Stimulated activated memory B cell treated with anti-CD40 and anti-IgM and Interleukin-4, amounts not matched to agents 10 μg/mL and 1 μg/mL and 100 μg/mL, for 72 hours (primary cell): Measurements from ENCODE around the gene BAMBI.

Experiments
- ATAC-seq: fragments of 150-1000 bp; cut with Tn5 transposase; 2 replicates; pipeline ENCODE4 v1.10.0; 2021
- H3K27ac Mint-ChIP-seq: one replicate; pipeline ENCODE4 v1.8.0; 2022; ENCODE audit warnings: mild to moderate bottlenecking, mixed read lengths
- H3K27me3 Mint-ChIP-seq: one replicate; pipeline ENCODE4 v1.8.0; 2022; ENCODE audit warnings: mixed read lengths
- H3K36me3 Mint-ChIP-seq: one replicate; pipeline ENCODE4 v1.8.0; 2022; ENCODE audit warnings: mixed read lengths
- H3K4me1 Mint-ChIP-seq: one replicate; pipeline ENCODE4 v1.8.0; 2022; ENCODE audit warnings: mixed read lengths
- H3K4me3 Mint-ChIP-seq: one replicate; pipeline ENCODE4 v1.8.0; 2022; ENCODE audit warnings: mild to moderate bottlenecking, moderate library complexity, mixed read lengths
- H3K9me3 Mint-ChIP-seq: one replicate; pipeline ENCODE4 v1.8.0; 2022; ENCODE audit warnings: mixed read lengths

Gene BAMBI

GRCh38 chr10:28666751-28667467, 10.4 kb upstream of the BAMBI start:
- H3K27me3 Mint-ChIP-seq: peaks cover 82% of the 10 kb centered on the region
- no peak for ATAC-seq
- no peak overlapping the region for H3K4me3 Mint-ChIP-seq
- peaks cover 17% of the 10 kb centered on the region for H3K4me1 Mint-ChIP-seq
- H3K9me3 Mint-ChIP-seq: no peaks in the 10 kb centered on the region
- no peak overlapping the region for H3K27ac Mint-ChIP-seq
- H3K36me3 Mint-ChIP-seq: no peaks in the 10 kb centered on the region

- H3K4me3 Mint-ChIP-seq: peak overlapping the region; percentile 63
- peak; percentile 69 for ATAC-seq
- H3K27me3 Mint-ChIP-seq: peaks cover 70% of the 10 kb centered on the region
Observed at GRCh38 chr10:28668363-28669226, 8.7 kb upstream of the BAMBI start.

GRCh38 chr10:28669227-28670173, 7.8 kb upstream of the BAMBI start:
- Mint-ChIP-seq H3K27ac (no peak overlapping the region), H3K4me3 (peak overlapping the region; percentile 63), H3K36me3 (no peaks in the 10 kb centered on the region), H3K9me3 (no peaks in the 10 kb centered on the region), H3K27me3 (peaks cover 68% of the 10 kb centered on the region), H3K4me1 (peaks cover 12% of the 10 kb centered on the region)
- no peak for ATAC-seq

More at GRCh38 chr10:28668363-28669226, 8.7 kb upstream of the BAMBI start:
- no peaks in the 10 kb centered on the region for H3K36me3 Mint-ChIP-seq
- no peaks in the 10 kb centered on the region for H3K9me3 Mint-ChIP-seq
- H3K27ac Mint-ChIP-seq: no peak overlapping the region
- H3K4me1 Mint-ChIP-seq: peaks cover 16% of the 10 kb centered on the region

- peaks cover 15% of the 10 kb centered on the region for H3K4me1 Mint-ChIP-seq
- no peaks in the 10 kb centered on the region for H3K9me3 Mint-ChIP-seq
- ATAC-seq: no peak
- peaks cover 53% of the 10 kb centered on the region for H3K27me3 Mint-ChIP-seq
- no peaks in the 10 kb centered on the region for H3K36me3 Mint-ChIP-seq
- H3K27ac Mint-ChIP-seq: no peak overlapping the region
- H3K4me3 Mint-ChIP-seq: no peak overlapping the region
Observed at GRCh38 chr10:28674782-28675181, 2.5 kb upstream of the BAMBI start.

- H3K4me1 Mint-ChIP-seq: peaks cover 22% of the 10 kb centered on the region
- H3K27me3 Mint-ChIP-seq: peaks cover 55% of the 10 kb centered on the region
- no peaks in the 10 kb centered on the region for H3K36me3 Mint-ChIP-seq
- H3K9me3 Mint-ChIP-seq: no peaks in the 10 kb centered on the region
- no peak overlapping the region for H3K27ac Mint-ChIP-seq
- no peak for ATAC-seq
- peak overlapping the region; percentile 74 for H3K4me3 Mint-ChIP-seq
Observed at GRCh38 chr10:28676326-28676967, 874 bp upstream of the BAMBI start.

- Mint-ChIP-seq H3K27me3 (peaks cover 55% of the 10 kb centered on the region), H3K4me1 (peaks cover 22% of the 10 kb centered on the region), H3K4me3 (peak overlapping the region; percentile 77), H3K27ac (no peak overlapping the region), H3K9me3 (no peaks in the 10 kb centered on the region), H3K36me3 (no peaks in the 10 kb centered on the region)
- ATAC-seq: no peak
Observed at GRCh38 chr10:28677888-28678686, 766 bp downstream of the BAMBI start.

- peaks cover 22% of the 10 kb centered on the region for H3K4me1 Mint-ChIP-seq
- no peak for ATAC-seq
- no peak overlapping the region for H3K27ac Mint-ChIP-seq
- peak overlapping the region; percentile 77 for H3K4me3 Mint-ChIP-seq
- H3K36me3 Mint-ChIP-seq: no peaks in the 10 kb centered on the region
- no peaks in the 10 kb centered on the region for H3K9me3 Mint-ChIP-seq
- peaks cover 48% of the 10 kb centered on the region for H3K27me3 Mint-ChIP-seq
Observed at GRCh38 chr10:28678687-28679457, 1.6 kb downstream of the BAMBI start.

GRCh38 chr10:28679581-28680357, 2.4 kb downstream of the BAMBI start:
- peaks cover 50% of the 10 kb centered on the region for H3K27me3 Mint-ChIP-seq
- H3K4me1 Mint-ChIP-seq: peaks cover 22% of the 10 kb centered on the region
- peak overlapping the region; percentile 4 for H3K4me3 Mint-ChIP-seq
- H3K9me3 Mint-ChIP-seq: no peaks in the 10 kb centered on the region
- no peaks in the 10 kb centered on the region for H3K36me3 Mint-ChIP-seq
- ATAC-seq: no peak
- no peak overlapping the region for H3K27ac Mint-ChIP-seq

- no peaks in the 10 kb centered on the region for H3K36me3 Mint-ChIP-seq
- H3K27me3 Mint-ChIP-seq: peaks cover 50% of the 10 kb centered on the region
- no peaks in the 10 kb centered on the region for H3K9me3 Mint-ChIP-seq
- ATAC-seq: no peak
- no peak overlapping the region for H3K4me3 Mint-ChIP-seq
- peaks cover 22% of the 10 kb centered on the region for H3K4me1 Mint-ChIP-seq
- H3K27ac Mint-ChIP-seq: no peak overlapping the region
Observed at GRCh38 chr10:28680358-28680752, 3.0 kb downstream of the BAMBI start.

GRCh38 chr10:28681291-28681763, 4.0 kb downstream of the BAMBI start:
- peaks cover 46% of the 10 kb centered on the region for H3K27me3 Mint-ChIP-seq
- no peaks in the 10 kb centered on the region for H3K36me3 Mint-ChIP-seq
- H3K4me3 Mint-ChIP-seq: no peak overlapping the region
- H3K4me1 Mint-ChIP-seq: peaks cover 22% of the 10 kb centered on the region
- ATAC-seq: no peak
- no peaks in the 10 kb centered on the region for H3K9me3 Mint-ChIP-seq
- H3K27ac Mint-ChIP-seq: no peak overlapping the region

- no peak for ATAC-seq
- no peak overlapping the region for H3K4me3 Mint-ChIP-seq
- H3K27ac Mint-ChIP-seq: no peak overlapping the region
- H3K36me3 Mint-ChIP-seq: no peaks in the 10 kb centered on the region
- H3K4me1 Mint-ChIP-seq: peaks cover 22% of the 10 kb centered on the region
- H3K27me3 Mint-ChIP-seq: peaks cover 48% of the 10 kb centered on the region
- H3K9me3 Mint-ChIP-seq: no peaks in the 10 kb centered on the region
Observed at GRCh38 chr10:28681928-28682750, 4.8 kb downstream of the BAMBI start.
